ENCODE data around the gene ITGB7.
"Not testable (repeated sequence)": the region's sequence is repeated elsewhere in the genome, so short reads cannot be mapped to it uniquely, and the experiment has no call there.

ITGB7 gene

DNA sequence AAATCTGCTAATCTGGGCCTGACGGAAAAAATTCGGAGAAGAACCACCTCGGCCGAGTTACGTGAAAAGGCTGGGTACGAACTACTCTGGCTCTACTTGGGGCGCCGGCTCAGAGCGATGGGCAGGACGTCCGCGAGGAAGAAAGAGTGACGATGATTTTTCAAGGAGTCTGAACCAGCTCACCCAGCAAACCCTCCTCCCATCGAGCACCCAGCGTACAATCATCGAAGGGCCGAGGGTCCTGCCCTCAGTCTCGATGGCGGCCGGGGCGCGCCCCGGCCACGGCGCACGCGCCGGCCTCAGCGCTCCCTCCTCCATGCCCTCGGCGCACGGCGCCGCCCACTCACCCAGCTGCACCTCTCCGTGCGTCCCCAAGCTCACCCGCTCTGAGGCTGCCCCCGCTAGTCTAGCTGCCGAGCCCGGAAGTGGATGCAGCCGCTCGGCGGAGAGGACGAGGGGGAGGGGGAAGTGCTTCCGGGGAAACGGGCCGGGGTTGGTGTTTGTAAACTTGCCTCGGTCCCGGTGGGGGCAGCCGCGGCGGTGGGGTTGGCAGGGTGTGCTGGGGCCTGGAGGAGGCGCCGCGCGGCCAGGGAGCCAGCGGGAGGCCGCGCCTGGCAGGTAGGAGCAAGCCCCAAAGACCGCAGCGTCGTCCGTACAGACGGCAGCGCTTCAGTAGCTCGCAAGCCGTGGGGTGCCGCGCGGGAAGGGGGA is 26.7 kb downstream of the ITGB7 start, which contains the start of the genes CSAD and ZNF740:
Gene CSAD (minus strand): TSS at position 706 of the 711 bp plus-strand sequence. CDS start 7,455 bp downstream, outside the sequence.
Gene ZNF740 (plus strand): TSS at position 503 of the 711 bp plus-strand sequence. CDS start 1,262 bp downstream, outside the sequence.
- H3K36me3 ChIP-seq (ENCODE audit: control insufficient read depth, insufficient read depth, low read length), result peaks cover 6% of the 10 kb centered on the region
- TF ChIP-seq, protein P1, sequence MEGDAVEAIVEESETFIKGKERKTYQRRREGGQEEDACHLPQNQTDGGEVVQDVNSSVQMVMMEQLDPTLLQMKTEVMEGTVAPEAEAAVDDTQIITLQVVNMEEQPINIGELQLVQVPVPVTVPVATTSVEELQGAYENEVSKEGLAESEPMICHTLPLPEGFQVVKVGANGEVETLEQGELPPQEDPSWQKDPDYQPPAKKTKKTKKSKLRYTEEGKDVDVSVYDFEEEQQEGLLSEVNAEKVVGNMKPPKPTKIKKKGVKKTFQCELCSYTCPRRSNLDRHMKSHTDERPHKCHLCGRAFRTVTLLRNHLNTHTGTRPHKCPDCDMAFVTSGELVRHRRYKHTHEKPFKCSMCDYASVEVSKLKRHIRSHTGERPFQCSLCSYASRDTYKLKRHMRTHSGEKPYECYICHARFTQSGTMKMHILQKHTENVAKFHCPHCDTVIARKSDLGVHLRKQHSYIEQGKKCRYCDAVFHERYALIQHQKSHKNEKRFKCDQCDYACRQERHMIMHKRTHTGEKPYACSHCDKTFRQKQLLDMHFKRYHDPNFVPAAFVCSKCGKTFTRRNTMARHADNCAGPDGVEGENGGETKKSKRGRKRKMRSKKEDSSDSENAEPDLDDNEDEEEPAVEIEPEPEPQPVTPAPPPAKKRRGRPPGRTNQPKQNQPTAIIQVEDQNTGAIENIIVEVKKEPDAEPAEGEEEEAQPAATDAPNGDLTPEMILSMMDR (IDR thresholded peaks at IDR 0.05; ENCODE audit: insufficient read depth, low read length, poor library complexity, severe bottlenecking), result no peak
- H3K27me3 ChIP-seq (replicated peaks; ENCODE audit: control insufficient read depth, insufficient read depth, low read length), result no peaks in the 10 kb centered on the region
- peak within 1 kb of the TSS; percentile 79 for H3K4me3 ChIP-seq (replicated peaks; ENCODE audit: low read depth, low read length)
- DNase-seq (ENCODE audit: extremely low read depth, insufficient read length), result peak; percentile 99

DNA sequence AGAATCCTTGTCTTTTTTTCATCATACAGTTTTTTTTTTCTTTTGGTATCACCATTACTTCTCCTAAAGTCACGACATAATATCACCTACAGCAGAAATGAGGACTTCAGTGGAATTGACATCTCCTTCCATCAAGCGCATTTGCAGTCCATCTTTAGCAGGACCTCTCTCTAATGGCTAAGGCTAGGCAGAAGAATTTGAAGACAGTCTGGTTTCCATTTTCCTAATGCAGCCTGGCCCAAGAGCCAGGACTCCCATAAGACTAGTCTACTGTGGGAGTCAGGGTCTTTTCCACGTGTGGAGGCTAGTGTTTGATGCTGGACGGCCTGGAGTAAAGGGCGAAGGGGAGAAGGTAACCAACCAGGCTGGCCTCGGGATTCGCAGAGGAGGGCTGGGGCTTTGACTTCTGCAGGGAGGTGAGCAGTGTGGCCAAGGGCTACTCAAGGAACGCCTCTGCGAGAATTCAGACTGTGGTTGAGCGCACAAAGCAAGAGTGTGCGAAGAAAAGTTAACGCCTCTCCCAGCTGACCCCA is 27.3 kb downstream of the ITGB7 start:
- Histone ChIP-seq H3K27me3 (replicated peaks; ENCODE audit: control insufficient read depth, insufficient read depth, low read length) (no peaks in the 10 kb centered on the region), H3K4me3 (replicated peaks; ENCODE audit: low read depth, low read length) (peak overlapping the region; percentile 79), H3K36me3 (ENCODE audit: control insufficient read depth, insufficient read depth, low read length) (peaks cover 5% of the 10 kb centered on the region)
- DNase-seq (ENCODE audit: extremely low read depth, insufficient read length), result no peak
- TF ChIP-seq, protein P1 (IDR thresholded peaks at IDR 0.05; ENCODE audit: insufficient read depth, low read length, poor library complexity, severe bottlenecking), result no peak

DNA sequence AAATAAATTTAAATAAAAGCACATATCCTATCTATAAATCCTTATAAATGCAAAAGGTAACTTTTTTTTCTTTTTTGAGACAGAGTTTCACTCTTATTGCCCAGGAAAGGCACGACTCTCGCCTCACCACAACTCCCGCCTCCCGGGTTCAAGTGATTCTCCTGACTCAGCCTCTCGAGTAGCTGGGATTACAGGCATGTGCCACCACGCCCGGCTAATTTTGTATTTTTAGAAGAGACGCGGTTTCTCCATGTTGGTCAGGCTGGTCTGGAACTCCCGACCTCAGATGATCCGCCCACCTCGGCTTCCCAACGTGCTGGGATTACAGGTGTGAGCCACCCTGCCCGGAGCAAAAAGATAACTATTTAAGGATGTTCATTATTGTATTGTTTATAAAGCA is 28.2 kb downstream of the ITGB7 start:
- not testable (repeated sequence) for H3K27me3 ChIP-seq (replicated peaks; ENCODE audit: control insufficient read depth, insufficient read depth, low read length); H3K4me3 ChIP-seq (replicated peaks; ENCODE audit: low read depth, low read length); H3K36me3 ChIP-seq (ENCODE audit: control insufficient read depth, insufficient read depth, low read length); DNase-seq (ENCODE audit: extremely low read depth, insufficient read length)

DNA sequence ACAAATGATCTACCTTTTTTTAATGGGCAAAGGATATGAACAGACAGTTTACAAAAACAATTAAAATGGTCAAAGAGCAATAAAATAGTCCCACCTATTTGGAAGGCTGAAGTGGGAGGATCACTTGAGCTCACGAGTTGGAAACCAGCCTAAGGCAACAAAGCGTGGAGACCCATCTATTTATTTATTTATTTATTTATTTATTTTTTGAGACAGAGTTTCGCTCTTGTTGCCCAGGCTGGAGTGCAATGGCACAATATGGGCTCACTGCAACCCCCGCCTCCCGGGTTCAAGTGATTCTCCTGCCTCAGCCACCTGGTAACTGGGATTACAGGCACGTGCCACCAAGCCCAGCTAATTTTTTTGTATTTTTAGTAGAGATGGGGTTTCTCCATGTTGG is 29.6 kb downstream of the ITGB7 start:
- H3K27me3 ChIP-seq (replicated peaks; ENCODE audit: control insufficient read depth, insufficient read depth, low read length); H3K4me3 ChIP-seq (replicated peaks; ENCODE audit: low read depth, low read length); H3K36me3 ChIP-seq (ENCODE audit: control insufficient read depth, insufficient read depth, low read length); DNase-seq (ENCODE audit: extremely low read depth, insufficient read length): not testable (repeated sequence)

DNA sequence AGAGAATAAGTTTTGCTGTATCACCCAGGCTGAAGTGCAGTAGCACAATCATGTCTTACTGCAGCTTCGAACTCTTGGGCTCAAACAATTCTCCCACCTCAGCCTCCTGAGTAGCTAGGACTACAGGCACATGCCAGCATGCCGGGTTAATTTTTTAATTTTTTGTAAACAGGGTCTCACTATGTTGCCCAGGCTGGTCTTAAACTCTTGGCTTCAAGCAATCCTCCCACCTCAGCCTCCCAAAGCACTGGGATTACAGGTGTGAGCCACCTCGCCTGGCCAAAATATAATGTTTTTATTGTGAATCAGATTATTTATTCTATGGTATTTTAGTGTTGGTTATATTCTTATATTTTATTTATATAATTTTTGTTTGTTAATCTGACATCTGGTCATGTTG is 30.3 kb downstream of the ITGB7 start:
- no peak for DNase-seq (ENCODE audit: extremely low read depth, insufficient read length)
- Histone ChIP-seq H3K27me3 (replicated peaks; ENCODE audit: control insufficient read depth, insufficient read depth, low read length) (no peaks in the 10 kb centered on the region), H3K36me3 (ENCODE audit: control insufficient read depth, insufficient read depth, low read length) (no peaks in the 10 kb centered on the region; the same call in 1 of the 2 replicates), H3K4me3 (replicated peaks; ENCODE audit: low read depth, low read length) (no peak overlapping the region)
- TF ChIP-seq, protein P1 (IDR thresholded peaks at IDR 0.05; ENCODE audit: insufficient read depth, low read length, poor library complexity, severe bottlenecking), result no peak

DNA sequence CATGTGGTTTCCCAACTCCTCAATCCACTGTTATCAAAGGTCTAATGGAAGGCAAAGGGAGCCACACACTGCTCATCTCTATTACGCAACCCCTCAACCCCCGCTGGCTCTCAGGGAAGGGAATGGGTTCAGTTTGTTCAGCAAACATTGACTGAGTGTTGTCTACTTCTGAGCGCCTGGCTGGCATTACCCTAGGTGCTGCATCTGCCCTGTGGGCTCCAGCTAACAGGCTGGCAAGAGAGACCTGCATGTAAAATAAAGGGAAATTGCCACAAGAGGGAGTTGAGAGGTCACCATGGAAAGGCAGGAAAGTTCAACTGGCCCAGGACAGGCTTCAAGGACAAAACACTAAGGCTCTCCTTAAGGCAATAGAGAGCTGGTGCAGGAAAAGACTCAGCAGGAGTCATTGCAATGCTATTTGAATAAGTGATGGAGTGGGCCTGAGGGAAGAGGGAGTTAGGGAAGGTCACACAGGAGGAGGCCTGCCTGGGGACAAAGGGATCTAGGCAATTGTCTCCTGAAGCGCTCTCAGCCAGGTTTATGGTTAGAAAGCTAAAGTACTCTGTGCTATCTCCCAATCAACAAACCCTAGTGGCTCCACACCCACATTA is 32.1 kb downstream of the ITGB7 start:
- H3K36me3 ChIP-seq (ENCODE audit: control insufficient read depth, insufficient read depth, low read length), result peaks cover 1% of the 10 kb centered on the region; the same call in 1 of the 2 replicates

More for the DNA sequence above, 32.1 kb downstream of the ITGB7 start:
- H3K27me3 ChIP-seq (replicated peaks; ENCODE audit: control insufficient read depth, insufficient read depth, low read length), result no peaks in the 10 kb centered on the region
- DNase-seq (ENCODE audit: extremely low read depth, insufficient read length), result no peak
- H3K4me3 ChIP-seq (replicated peaks; ENCODE audit: low read depth, low read length), result no peak overlapping the region
- TF ChIP-seq, protein P1 (IDR thresholded peaks at IDR 0.05; ENCODE audit: insufficient read depth, low read length, poor library complexity, severe bottlenecking), result peak; percentile 29

Data from GM06990 (cell line).